HG03045 (cell line): ENCODE results near the gene VAV2.
"Not testable (repeated sequence)": the region's sequence is repeated elsewhere in the genome, so short reads cannot be mapped to it uniquely, and the experiment has no call there.

Experiments
- ATAC-seq: cut with Tn5 transposase; IDR thresholded peaks from one replicate; pipeline ENCODE4 v1.9.1; 2021; ENCODE audit warnings: mild to moderate bottlenecking, moderate library complexity; ENCODE audit not compliant: unreplicated experiment

Gene VAV2

GRCh38 chr9:133762488-133763271, 229.4 kb downstream of the VAV2 start:
- no peak for ATAC-seq

- no peak for ATAC-seq
Observed at GRCh38 chr9:133761641-133762248, 230.4 kb downstream of the VAV2 start.

GRCh38 chr9:133760713-133761290, 231.3 kb downstream of the VAV2 start:
- ATAC-seq = no peak

- ATAC-seq = no peak
Observed at GRCh38 chr9:133759946-133760345, 232.2 kb downstream of the VAV2 start.

GRCh38 chr9:133759146-133759900, 232.8 kb downstream of the VAV2 start:
- ATAC-seq = no peak

DNA sequence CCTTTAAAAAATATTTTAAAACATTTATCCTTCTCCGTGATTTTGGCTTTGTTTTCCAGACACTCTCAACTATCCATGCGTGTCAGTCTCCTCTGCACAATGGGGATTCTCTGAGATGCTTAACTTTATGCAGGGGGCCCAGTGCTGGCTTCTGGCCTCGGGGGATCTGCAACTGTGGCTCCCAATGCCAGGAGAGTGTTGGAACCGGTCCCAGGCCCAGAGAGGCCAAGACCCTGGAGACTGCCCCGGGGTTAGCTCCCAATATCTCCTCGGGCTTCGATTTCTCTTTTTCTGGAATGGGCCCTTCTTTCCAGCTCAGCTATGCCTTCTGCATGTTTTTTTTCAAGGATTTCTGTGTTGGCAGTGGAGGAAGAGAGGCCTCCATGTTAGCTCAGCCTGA, 233.9 kb downstream of the VAV2 start:
- no peak for ATAC-seq

- ATAC-seq = no peak
Observed at GRCh38 chr9:133754688-133755227, 237.4 kb downstream of the VAV2 start.

DNA sequence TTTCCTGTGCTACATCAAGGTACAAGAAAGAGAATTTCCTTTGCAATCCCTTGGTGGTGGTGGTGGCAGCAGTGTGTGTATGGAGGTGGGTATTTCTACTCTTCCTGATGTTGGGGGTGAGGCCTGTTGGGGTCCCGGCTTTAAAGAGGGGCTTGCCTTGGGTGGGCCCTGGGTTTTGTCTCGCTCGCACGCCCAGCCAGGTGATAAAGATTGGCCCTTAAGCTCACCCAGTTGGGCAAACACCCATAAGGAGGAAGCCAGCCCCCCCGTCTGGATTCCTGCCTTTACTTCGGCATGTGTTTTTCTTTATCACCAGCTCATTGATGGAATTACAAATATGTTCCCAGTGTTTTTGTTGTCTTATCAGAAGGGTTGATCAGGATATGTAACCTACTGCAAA, 237.9 kb downstream of the VAV2 start:
- no peak for ATAC-seq

GRCh38 chr9:133752739-133753446, 239.2 kb downstream of the VAV2 start:
- ATAC-seq = no peak

DNA sequence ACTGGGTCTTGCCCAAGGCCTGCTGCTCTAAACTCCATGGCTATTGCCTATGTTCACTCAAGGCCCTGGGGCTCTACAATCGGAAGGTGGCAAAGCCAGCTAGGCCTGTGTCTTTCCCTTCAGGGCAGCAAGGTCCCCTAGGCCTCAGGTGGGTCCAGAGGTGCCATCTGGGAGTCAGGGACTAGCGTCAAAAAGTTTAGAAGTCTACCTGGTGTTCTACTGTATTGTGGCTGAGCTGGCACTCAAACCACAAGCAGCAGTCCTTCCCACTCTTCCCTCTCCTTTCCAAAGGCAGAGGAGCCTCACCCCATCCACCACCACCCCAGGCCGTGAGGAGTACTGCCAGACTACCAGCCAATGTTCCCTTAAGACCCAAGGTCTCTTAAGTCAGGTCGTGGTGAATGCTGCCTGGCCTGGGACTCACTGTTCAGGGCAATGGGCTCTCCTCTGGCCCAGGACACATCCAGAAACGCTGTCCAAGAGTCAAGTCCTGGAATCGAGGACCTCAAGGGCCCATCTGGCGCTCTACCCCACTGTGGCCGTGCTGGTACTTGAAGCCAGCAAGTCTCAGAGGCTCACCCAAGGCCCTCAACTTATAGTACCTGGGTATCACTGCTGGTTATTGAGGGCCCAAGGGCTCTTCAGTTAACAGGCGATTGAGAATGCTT, 241.0 kb downstream of the VAV2 start:
- ATAC-seq = no peak

DNA sequence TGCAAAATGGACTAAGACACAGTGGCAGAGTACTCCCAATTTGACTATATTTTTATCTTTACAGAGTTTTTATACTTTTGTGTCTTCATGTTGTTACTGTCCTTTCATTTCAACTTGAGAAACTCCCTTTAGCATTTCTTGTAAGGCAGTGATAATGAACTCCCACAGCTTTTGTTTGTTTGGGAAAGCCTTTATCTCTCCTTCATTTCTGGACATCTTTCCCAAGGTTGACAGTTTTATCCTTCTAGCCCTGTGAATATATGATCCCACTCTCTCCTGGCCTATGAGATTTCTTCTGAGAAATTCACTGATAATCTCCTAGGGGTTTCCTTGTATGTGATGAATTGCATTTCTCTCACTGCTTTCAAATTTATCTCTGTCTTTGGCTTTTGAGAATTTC, 244.8 kb downstream of the VAV2 start:
- no peak for ATAC-seq

DNA sequence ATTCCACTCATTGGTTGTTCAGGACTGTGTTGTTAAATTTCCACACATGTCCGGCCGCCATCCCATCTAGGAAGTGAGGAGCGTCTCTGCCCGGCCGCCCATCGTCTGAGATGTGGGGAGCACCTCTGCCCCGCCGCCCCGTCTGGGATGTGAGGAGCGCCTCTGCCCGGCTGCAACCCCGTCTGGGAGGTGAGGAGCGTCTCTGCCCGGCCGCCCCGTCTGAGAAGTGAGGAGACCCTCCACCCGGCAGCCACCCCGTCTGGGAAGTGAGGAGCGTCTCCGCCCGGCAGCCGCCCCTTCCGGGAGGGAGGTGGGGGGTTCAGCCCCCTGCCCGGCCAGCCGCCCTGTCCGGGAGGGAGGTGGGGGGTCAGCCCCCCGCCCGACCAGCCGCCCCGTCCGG, 247.6 kb downstream of the VAV2 start:
- not testable (repeated sequence) for ATAC-seq

- ATAC-seq = peak; percentile 56
Observed at GRCh38 chr9:133742849-133743444, 249.2 kb downstream of the VAV2 start.

- no peak for ATAC-seq
Observed at GRCh38 chr9:133742251-133742650, 249.9 kb downstream of the VAV2 start.

GRCh38 chr9:133741716-133742115, 250.4 kb downstream of the VAV2 start:
- ATAC-seq = no peak

DNA sequence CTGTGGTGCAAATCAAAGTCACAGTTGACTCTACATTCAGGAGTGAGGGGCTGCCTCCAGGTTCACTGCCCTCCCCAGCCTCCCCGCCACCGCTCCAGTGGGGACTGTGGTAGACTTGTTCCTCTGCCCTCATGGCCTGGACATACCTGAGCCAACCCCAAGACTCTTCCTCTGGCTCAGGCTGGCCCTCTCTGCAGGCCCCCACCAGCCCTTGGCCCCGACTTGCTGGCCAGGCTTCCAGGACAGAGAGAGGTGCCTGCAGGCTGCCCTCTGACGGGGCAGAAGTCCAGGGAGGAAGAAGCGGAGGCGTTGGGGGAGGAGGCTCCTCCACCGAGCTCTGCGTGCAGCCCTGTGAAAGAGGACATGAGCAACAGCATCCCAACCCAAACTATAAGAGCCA, 251.2 kb downstream of the VAV2 start:
- no peak for ATAC-seq

- no peak for ATAC-seq
Observed at GRCh38 chr9:133739408-133740280, 252.5 kb downstream of the VAV2 start.

DNA sequence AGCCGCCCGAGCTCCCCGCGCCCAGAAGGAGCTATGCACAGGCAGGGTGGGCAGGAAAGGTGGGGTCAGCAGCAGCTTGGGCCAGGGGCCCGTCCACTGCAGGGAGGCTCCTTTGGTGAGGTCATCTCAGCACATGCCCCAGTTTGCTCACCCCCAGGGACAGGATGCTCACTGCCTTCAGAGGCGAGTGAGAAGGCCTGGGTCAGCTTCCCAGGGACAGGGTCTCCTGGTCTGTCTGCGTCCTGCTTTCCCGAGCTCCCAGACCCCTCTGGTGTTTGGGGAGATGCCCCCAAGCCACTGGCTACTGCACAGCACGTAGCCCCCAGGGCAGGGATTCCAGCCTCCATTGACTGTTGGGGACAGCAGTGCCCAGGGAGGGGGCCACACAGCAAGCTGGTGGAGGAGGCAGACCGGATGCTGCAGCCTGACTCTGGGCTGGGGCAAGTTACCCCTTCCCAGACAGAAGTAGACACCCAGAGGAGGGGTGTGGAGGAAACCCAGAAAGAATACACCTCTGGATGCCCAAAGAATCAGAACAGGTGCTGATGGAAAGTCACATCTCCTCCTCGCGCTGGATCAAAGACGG, 253.4 kb downstream of the VAV2 start:
- no peak for ATAC-seq
